T-helper 2 cell treated with Interferon-gamma antibody and Interleukin-4, amounts not matched to agents 100 ng/mL and 5 ng/mL, for 36 hours (primary cell): ENCODE data around the gene ARFGAP1. TPM values are rescaled to one million over a fixed set of nuclear protein-coding genes. Genes with fewer than 3 reads are reported as not detected.

Source experiments
- intact Hi-C: fragments of 100-400 bp; cut with micrococcal nuclease; formaldehyde crosslinking; loops from one replicate; pipeline ENCODE4 v1.15.1; 2023
- total RNA-seq: library from RNA; stranded (reverse); gene quantifications from 2 replicates; pipeline ENCODE4 v1.2.3, GENCODE V29; 2022

ARFGAP1 gene
- total RNA-seq, 1 donor from 2014 or later: 84.9 TPM

- intact Hi-C loops: no loop called here
Measured at GRCh38 chr20:63259734-63260460, 12.7 kb upstream of the ARFGAP1 start.

GRCh38 chr20:63260521-63260920 is 12.1 kb upstream of the ARFGAP1 start:
- intact Hi-C loops: no loop called here

GRCh38 chr20:63261060-63261794 is 11.4 kb upstream of the ARFGAP1 start:
- intact Hi-C loops: no loop called here

DNA sequence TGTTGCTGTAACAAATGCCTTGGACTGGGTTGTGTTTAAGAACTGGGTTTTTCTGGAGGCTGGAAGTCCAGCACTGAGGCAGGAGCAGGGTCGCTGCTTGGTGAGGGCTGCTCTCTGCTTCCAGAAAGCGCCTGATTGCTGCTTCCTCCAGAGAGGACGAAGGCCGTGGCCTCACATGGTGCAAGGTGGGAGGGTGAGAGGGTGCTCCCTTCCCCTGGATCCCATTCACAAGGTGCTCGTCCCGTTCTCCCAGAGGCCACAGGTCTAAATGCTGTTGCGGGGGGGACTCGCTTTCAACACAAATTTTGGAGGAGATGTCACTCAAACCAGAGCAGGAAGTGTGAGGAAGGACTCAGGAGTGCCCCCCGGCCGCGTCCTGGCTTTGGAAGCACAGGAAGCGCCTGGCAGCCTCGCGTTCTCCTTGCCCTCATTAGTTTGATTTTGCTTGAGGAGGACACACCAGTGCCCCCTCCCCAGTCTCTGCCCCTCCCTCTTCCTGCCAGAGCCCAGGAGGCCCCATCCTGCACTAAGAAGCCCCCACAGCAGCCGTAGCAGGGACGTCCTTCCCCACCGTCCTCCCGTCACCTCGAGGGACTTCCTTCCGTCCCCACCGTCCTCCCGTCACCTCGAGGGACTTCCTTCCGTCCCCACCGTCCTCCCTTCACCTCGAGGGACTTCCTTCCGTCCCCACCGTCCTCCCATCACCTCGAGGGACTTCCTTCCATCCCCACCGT is 10.7 kb upstream of the ARFGAP1 start:
- intact Hi-C loops: no loop called here

DNA sequence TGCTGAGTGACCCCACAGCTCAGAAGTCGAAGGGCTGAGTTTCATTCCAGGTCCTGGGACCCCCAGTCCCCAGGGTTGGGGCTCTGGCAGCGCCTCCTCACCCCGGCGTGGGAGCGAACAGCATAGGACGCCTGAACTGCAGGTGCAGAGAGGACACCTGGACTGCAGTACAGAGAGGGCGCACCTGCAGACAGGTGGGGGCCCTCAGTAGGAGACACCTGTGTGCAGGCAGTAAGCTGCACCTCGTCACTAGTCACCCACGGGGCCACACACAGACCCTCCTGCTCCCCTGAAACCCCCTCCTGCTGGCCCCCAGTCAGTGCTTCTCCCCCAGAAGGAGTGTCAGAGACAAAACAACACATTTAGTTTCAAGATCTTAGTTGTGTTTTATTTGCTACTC is 9.8 kb upstream of the ARFGAP1 start:
- intact Hi-C loops: no loop called here

GRCh38 chr20:63264000-63264399 is 8.6 kb upstream of the ARFGAP1 start:
- intact Hi-C loops: no loop called here

DNA sequence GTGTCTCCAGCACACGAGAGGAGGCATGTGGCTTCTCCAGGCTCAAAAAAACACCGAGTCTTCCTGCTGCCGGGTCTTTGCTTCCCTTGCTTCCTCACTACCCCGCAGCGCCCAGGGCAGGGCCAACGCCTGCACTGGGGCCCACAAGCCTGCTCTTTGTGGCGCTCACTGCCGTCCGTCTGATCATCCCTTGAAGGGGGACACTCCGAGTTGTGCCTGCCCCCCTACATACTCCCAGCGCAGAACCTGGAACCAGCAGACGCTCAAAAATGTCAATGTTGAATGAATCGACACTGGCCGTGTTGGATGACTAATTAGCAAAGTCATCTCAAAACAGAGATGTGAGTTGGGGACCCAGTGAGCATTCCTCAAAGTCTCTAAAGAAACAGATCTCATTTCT is 8.1 kb upstream of the ARFGAP1 start:
- intact Hi-C loops: no loop called here

- intact Hi-C loops: no loop called here
Measured at GRCh38 chr20:63265891-63266515, 6.6 kb upstream of the ARFGAP1 start.

DNA sequence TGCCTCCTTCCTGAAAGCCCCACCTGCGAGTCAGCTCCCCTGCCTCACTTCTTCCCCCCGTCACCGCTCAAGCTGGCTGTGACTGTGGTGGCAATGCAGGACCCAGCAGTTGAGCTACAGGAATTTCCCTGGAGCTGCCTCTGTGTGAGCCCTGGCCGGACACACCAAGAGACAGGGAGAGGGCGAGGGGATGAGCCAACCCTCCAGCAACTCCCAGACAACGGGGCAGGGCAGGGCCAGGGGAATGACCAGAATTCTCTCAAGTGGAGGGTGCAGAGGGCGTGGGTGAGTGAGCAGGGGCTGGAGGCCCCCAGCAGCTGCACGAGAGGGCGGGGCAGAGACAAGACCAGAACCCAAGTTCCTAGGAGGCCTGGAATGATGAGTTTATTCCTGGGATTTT is 4.9 kb upstream of the ARFGAP1 start:
- intact Hi-C loops: no loop called here

GRCh38 chr20:63268256-63268655 is 4.4 kb upstream of the ARFGAP1 start:
- intact Hi-C loops: no loop called here

GRCh38 chr20:63268671-63269439 is 3.8 kb upstream of the ARFGAP1 start:
- intact Hi-C loops: no loop called here

DNA sequence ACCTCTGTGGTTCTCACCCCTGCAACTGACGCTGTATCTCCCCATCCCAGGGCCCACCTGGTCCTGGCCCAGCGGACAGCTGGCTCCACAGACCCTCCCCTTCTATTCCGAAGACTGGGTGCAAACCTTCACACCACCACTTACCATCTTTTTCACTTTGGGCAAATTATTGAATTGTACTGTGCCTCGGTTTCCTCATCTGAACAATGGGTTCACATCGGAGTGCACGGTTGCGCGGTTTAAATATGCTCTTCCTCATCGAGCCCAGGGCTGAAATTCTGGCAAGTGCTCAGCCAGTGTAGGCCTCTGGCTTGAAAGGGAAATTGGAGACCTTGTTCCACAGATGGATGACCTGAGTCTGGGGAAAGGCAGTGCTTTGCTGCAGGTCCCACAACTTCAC is 2.9 kb upstream of the ARFGAP1 start:
- intact Hi-C loops: no loop called here

GRCh38 chr20:63270606-63271325 is 1.8 kb upstream of the ARFGAP1 start:
- intact Hi-C loops: no loop called here

DNA sequence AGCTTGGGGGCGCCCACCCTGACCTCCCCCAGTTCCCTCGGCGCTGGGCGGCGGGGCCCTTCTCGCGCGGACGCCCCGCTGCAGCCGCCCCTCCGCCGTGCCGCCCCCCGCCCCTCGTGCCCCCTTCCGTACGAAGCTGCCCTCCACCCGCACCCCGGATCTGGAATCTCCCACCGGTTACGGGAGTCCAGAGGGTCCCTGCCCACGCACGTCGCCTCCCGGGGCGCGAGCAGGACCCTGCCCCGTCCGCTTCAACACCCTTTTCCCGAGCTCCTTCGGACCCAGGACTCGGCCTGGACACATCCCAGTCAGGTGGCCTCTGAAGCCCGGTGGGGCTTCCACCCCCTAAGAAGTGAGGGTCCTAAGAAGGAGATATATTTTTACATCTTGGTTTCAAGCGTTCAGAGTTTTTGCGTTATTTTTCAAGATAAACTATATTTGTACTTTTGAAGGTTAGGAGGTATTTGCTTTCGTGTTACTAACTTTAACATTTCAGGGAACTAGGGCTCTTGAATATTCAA is 506 bp downstream of the ARFGAP1 start:
- intact Hi-C loops: no loop called here

DNA sequence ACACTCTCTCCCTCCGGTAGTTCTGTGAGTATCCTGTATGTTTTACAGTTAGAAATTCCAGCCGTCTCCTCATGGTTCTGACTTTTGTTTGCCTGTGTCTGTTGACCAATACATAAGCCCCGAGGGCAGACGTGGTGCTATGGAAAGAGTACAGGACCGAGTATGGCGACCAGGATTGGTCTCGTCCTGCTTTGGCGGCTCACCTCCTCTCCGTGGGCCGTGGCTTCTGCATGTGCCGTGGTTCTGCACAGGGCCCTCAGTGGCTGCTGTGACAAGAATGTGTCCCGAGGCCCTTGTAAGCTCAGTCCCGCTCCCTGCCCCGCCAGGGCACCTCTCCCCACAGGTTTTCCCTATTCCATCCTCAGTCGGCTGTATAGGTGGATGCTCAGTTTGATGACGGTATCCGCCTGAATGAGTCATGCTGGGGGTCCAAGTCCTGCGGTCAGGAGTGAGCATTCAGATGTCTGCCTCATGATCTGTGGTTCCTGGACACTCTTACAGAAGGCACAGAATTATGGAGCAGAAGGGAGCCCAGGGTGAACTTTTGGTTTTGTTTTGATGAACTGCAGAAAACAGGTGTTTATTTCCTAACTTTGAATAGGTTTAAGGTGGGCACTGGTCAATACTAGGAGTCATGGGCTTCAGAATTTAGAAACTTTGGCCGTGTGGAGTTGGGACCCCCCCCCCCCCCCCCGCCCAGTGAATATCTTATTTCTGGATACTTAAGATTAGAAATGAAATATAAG is 1.2 kb downstream of the ARFGAP1 start:
- intact Hi-C loops: no loop called here

DNA sequence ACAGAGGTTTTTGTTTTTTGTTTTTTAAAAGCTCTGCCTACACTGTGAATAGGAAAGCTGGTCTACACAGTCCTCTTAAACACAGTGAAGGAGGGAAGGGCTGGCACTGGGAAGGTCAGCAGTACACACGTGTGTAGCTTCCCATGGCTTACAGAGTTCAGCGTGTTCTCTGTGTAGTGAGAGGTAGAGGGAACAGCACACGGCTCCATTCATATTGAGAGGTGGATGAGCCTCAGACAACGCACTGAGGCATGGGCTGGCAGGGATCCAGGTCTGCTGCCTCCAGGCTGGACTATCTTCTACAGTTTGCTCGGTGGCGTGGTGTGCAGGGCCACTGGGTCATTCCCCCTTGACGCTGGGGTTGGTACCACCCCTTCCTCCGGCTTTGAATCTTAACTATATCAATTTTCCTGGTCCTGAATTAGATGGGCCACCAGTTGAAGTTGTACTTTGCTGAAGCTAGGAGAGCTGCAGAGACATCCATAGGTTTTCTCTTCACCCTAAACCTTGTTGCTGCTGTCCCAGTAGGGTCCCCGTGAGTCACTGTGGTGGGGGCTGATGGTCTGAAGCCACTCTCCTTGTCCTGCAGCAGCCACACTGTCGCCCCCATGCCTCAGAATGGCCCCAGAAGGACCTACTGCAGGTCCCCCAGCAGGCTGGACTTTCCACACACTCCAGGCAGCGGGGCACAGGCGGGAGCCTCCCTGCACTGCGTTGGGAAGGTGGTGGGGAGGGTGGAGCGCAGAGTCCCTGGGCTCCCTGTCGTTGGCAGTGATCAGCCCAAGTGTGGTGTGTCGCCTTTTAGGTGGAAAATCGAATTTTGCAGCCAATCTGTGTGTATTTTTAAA is 2.0 kb downstream of the ARFGAP1 start:
- intact Hi-C loops: no loop called here

- intact Hi-C loops: no loop called here
Measured at GRCh38 chr20:63275825-63276224, 3.2 kb downstream of the ARFGAP1 start.

DNA sequence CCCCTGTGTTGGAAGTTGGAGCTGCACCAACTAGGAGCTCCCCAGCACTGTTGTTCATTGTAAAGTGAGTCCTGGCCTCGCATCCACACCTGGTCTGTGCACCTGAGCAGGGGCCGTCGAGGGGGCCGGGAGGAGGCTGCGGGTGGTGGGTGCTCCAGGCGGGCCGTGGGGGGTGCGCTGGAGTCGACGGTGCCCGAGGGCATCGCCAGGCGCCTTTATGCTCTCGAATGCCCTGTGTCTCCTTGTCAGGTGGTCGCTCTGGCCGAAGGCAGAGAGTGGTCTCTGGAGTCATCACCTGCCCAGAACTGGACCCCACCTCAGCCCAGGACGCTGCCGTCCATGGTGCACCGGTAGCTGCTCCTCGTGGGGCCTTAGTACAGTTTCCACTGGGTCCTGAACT is 4.3 kb downstream of the ARFGAP1 start:
- intact Hi-C loops: no loop called here
